ENCODE measurements around the gene EHMT2.
A peak's percentile ranks its signal among the peaks of the same experiment; 100 is the strongest.

The EHMT2 gene

GRCh38 chr6:31888276-31889258 is 8.9 kb downstream of the EHMT2 start:
- DNase-seq (ENCODE audit: low spot score), result peak; percentile 54

DNA sequence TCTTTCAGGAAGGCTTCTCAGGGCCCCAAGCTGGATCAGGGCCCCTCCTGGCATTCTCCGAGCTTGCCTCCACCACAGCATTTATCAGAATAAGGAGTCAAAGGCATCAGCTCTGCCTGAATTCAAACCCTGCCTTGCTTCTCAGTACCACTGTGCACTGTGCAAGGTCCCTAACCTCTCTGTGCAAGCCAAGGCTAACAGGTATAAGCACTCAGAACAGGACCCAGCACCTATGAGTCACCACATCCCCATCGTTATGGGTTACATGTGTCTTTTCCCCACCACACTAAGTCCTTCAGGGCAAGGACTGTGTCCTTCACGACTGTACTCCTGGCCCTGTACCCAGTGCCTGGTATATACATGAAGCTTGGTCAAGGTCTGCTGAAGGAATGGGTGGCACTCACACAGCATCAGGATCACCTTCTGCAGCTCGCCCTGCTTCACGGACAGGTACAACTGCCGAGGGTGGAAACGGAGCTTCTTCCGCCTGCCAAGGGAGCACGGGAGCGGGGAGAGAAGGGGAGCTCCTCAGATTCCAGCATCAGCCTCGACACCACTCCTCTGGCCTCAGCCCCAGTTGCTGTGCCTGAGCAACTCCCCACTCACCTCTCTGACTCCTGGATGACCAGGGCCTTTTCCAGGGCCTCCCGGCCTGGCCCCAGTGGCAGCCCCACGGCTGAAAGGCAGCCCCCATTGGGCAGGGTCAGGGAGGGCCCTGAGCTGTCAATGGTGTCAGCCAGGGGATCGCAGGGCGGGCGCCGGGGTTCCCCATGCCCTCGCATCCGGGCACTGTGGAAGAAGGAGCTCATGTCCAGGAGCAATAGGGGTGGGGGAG is 10.1 kb downstream of the EHMT2 start:
- no peak for DNase-seq (ENCODE audit: low spot score)

- no peak for DNase-seq (ENCODE audit: low spot score)
These were observed 10.9 kb downstream of the EHMT2 start for GRCh38 chr6:31886541-31886991.

GRCh38 chr6:31884528-31885035 is 12.9 kb downstream of the EHMT2 start:
- DNase-seq (ENCODE audit: low spot score), result no peak

DNA sequence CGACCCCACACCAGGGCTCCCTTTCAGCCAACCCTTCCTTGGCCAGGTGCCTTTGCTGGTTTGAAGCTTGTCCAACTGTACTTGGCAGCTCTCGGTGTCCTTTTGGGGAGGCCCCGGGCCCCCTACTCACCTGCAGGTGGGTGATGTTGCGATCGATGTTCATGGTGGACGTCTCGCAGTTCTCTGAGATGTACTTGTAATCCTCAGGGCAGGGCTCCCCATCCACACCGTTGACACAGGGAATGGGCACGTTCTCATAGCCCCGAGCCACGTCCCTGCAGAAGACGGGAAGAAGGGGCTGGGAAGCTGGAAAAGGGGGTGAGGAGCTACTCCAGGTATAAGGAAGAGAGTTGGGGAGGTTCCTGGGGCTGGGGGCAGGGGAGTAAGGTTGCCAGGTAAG is 13.8 kb downstream of the EHMT2 start:
- no peak for DNase-seq (ENCODE audit: low spot score)

DNA sequence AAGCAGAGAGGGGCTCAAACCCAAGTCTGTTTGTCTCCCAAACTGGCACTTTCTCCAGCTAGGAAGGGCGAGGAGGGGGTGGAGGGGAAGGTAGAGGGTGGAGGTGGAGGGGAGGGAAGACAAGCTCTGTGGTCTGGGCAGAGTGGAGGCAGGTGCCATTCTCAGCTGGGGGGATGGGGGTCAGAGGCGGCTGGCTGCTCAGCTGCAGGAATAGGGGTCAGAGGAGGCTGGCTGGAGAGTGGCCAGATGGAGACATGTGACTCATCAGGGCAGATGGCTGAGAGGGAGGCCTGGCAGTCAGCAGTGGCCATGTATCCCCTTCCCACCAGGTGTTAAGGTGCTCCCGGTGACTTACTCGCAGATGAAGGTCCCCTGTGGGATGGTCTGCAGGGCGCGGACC is 15.2 kb downstream of the EHMT2 start:
- no peak for DNase-seq (ENCODE audit: low spot score)

DNA sequence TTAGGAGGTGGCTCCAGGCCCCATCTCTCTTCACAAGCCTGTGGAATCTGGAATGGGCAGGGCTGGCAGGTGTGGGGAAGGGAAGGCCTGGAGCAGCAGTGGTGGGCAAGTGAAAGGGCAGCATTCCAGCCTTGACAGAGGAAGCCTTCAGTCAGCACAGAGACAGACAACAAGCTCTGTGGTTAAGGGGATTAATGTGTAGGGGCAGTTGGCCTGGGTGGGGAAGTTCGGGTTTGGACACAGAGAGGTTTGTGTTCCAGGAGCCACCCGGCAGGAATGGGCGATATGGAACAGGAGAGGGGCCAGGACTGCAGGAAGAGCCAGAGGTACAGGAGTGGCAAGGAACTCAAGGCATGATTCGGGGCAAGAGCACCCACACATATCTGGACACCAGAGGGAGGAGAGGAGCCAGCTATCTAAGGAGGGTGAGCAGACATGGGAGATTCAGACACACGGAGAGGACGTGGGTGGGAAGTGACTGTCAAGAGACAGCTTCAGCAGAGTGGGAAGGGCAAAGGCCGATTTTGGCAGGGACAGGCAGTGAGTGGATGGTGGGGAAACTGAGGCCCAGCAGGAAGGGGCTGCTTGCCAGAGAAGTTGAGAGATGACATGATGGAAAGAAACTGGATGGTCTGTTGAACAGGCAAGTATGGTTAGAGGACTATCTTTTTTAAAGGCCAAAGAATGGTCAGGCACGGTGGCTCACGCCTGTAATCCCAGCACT is 16.2 kb downstream of the EHMT2 start:
- DNase-seq (ENCODE audit: low spot score), result no peak

DNA sequence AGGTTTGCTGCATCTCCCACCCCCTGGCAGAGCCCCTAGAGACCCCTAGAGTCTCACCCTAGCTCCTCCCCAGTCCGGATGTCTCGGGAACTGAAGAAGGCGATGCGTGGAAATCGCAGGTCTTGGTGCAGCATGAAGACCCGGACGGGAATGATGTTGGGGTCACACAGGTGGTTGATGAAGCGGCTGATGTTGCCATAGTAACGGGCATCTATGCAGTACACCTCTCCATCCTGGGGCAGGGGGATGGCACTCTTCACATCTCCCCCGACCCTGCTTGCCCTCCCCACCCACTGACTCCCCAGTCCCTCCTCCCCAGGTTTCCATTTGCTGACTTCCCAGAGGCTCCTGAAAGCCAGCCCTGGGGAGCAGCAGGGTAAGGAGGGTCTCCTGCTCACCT is 16.9 kb downstream of the EHMT2 start:
- DNase-seq (ENCODE audit: low spot score), result no peak

GRCh38 chr6:31879901-31880300 is 17.6 kb downstream of the EHMT2 start:
- no peak for DNase-seq (ENCODE audit: low spot score)

DNA sequence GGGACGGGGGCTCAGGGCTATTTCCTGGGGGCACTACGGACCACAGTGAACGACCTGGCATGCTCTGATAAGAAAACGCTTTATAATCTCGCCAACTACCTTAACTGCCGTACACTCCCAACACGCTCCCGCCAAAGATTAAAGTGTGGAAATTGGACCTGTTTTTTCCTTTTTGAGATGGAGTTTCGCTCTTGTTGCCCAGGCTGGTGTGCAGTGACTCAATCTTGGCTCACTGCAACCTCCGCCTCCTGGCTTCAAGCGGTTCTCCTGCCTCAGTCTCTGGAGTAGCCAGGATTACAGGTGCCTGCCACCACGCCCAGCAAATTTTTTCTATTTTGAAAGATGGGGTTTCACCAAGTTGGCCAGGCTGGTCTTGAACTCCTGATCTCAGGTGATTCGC is 18.4 kb downstream of the EHMT2 start:
- DNase-seq (ENCODE audit: low spot score), result no peak

- no peak for DNase-seq (ENCODE audit: low spot score)
These were observed 18.8 kb downstream of the EHMT2 start, which contains the start of gene SLC44A4 for GRCh38 chr6:31878726-31879125. Gene SLC44A4 (minus strand): TSS chr6:31878997. CDS start chr6:31878980, 17 bp downstream.

DNA sequence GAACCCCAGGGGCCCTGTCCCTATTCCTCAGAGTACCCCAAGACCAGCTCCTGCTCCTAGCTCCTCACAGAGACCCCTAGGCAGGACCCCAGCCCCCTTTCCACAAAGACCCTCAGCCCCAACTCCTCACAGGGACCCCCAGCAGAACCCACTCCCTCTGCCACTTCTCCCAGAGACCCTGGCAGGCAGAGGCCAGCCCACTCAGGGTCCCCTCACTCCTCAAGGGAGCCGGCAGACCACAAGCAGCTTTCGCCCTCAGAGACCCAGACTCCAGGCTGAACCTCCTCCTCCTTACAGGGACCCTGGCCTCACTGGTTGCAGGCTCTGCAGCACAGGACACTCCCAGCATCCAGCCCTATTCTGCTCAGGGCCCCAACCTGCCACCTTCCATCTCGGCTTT is 19.3 kb downstream of the EHMT2 start:
- no peak for DNase-seq (ENCODE audit: low spot score)

- no peak for DNase-seq (ENCODE audit: low spot score)
These were observed 19.8 kb downstream of the EHMT2 start for GRCh38 chr6:31877651-31878161.

- no peak for DNase-seq (ENCODE audit: low spot score)
These were observed 20.3 kb downstream of the EHMT2 start for GRCh38 chr6:31877125-31877650.

- no peak for DNase-seq (ENCODE audit: low spot score)
These were observed 21.1 kb downstream of the EHMT2 start for GRCh38 chr6:31876357-31876756.

DNA sequence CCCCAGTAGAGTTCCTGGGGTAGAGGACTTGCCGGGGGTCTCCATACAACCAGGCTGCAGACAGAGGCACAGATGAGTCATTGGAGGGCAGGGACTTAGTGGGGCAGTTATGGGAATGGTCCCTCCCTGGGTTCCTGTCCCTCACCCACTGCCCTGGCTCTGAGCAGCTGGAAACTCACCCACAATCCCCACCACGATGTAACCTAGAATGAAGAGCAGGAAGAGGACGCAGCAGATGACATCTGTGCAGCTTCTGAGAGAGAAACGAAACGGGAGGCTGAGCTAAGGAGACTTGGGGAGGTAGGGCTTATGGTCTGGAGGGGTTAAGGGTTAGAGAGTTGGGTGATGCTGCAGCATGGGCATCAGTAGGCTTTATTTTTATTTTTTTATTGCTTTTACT is 21.6 kb downstream of the EHMT2 start:
- no peak for DNase-seq (ENCODE audit: low spot score)

- DNase-seq (ENCODE audit: low spot score), result no peak
These were observed 22.5 kb downstream of the EHMT2 start for GRCh38 chr6:31874836-31875572.

- DNase-seq (ENCODE audit: low spot score), result no peak
These were observed 23.3 kb downstream of the EHMT2 start for GRCh38 chr6:31874084-31874670.

DNA sequence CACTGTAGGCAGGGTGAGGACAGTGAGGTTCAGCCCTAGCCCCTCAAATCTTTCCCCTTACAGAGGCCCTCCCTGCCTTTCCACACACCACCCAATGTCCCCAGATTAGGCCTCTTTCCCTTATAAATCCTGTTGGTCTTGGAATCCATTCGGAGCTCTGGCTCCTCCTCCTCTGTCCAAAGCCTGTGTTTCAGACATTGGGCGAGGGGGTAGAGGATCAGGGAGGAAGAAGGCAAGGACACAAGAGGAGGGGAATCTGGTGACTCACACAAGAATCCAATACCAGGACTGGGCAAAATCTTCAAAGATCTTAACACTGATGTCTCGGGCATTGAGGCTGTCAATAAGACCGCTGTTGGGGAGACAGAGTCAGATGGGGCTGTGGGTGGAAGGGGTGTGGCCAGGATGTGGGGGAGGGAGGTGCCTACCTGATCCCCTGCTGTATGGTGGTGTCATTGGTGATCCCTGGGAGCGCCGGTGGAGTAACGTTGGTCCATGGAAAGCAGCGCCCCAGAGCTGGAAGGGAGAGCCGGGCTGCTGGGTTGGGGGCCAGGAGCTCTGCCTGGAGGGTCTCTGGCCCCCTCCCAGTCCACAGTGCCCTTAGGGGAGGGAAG is 26.3 kb downstream of the EHMT2 start:
- DNase-seq (ENCODE audit: low spot score), result no peak

DNA sequence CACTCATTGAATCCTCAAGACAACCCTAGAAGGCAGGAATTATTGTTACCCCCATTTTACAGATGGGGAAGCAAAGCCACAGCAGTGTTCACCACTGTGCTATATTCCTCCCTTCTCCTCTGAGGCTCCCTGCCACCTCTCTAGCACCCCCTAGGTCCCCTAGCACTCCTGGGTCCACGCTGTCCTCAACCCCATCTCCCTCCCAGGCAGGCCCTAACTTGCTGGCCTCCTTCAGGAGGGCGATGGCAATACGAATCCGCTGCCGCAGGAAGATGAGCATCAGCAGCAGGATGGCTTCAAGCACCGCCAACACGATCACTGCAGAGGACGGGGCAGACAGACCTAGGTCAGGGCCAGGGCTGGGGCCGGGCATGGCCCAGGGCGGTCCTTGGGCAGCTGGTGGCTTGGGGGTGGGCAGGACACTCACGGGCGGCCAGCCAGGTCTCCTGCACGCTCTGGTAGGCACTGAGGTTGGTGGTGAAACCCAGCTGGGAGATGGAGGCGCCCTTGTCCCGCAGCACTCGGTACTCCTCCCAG is 27.0 kb downstream of the EHMT2 start:
- DNase-seq (ENCODE audit: low spot score), result no peak
